HAP-1 (cell line): ENCODE measurements around the gene MYO15A.

Source experiments
- DNase-seq, 2 experiments: peaks; one replicate each; pipeline ENCODE4 v3.0.0-alpha.2; 2016 to 2020; ENCODE audit warnings: low spot score in 2 of 2
- H3K27me3 ChIP-seq: fragments of 250-450 bp; sonication (Bioruptor Pico); 2 replicates; pipeline ENCODE4 v1.5.1; 2020; ENCODE audit warnings: low read depth, mild to moderate bottlenecking, moderate library complexity
- H3K36me3 ChIP-seq: fragments of 250-450 bp; sonication (Bioruptor Pico); replicated peaks from 2 replicates; pipeline ENCODE4 v1.5.1; 2020; ENCODE audit warnings: mild to moderate bottlenecking
- H3K4me1 ChIP-seq: fragments of 250-450 bp; sonication (Bioruptor Pico); 2 replicates; pipeline ENCODE4 v1.5.1; 2020; ENCODE audit warnings: mild to moderate bottlenecking
- H3K4me3 ChIP-seq: fragments of 250-450 bp; sonication (Bioruptor Pico); 2 replicates; pipeline ENCODE4 v1.5.1; 2020; ENCODE audit warnings: mild to moderate bottlenecking, moderate library complexity
- H3K9me3 ChIP-seq: fragments of 250-450 bp; sonication (Bioruptor Pico); 2 replicates; pipeline ENCODE4 v1.5.1; 2020; ENCODE audit warnings: mild to moderate bottlenecking, moderate library complexity
- in situ Hi-C: fragments of 300-500 bp; cut with MboI; formaldehyde crosslinking; loops from 3 replicates; pipeline ENCODE4 v1.14.3; 2020; ENCODE audit warnings: low sequenced_read_pairs, inconsistent platforms, mixed read lengths

MYO15A gene

GRCh38 chr17:18109935-18110485 is 1.5 kb downstream of the MYO15A start:
- no peak overlapping the region for H3K4me3 ChIP-seq
- no peaks in the 10 kb centered on the region for H3K4me1 ChIP-seq
- in situ Hi-C loops, result no loop called here
- H3K27me3 ChIP-seq, result no peaks in the 10 kb centered on the region
- no peaks in the 10 kb centered on the region for H3K9me3 ChIP-seq
- no peak for DNase-seq
- H3K36me3 ChIP-seq, result 0 out of 2 replicates have a peak, but pooled peaks cover 7% of the 10 kb centered on the region

- Histone ChIP-seq H3K27me3 (no peaks in the 10 kb centered on the region), H3K9me3 (no peaks in the 10 kb centered on the region), H3K36me3 (0 out of 2 replicates have a peak, but pooled peaks cover 7% of the 10 kb centered on the region), H3K4me1 (no peaks in the 10 kb centered on the region), H3K4me3 (no peak overlapping the region)
- no peak for DNase-seq
- in situ Hi-C loops, result no loop called here
These were observed 2.1 kb downstream of the MYO15A start for GRCh38 chr17:18110636-18111145.

GRCh38 chr17:18111330-18111971 is 2.9 kb downstream of the MYO15A start:
- DNase-seq, result no peak
- in situ Hi-C loops, result no loop called here
- no peaks in the 10 kb centered on the region for H3K9me3 ChIP-seq

GRCh38 chr17:18115517-18115916 is 7.0 kb downstream of the MYO15A start:
- H3K4me3 ChIP-seq, result no peak overlapping the region
- no peaks in the 10 kb centered on the region for H3K4me1 ChIP-seq
- in situ Hi-C loops, result no loop called here
- no peak for DNase-seq
- peaks cover 2% of the 10 kb centered on the region; the same call in 1 of the 2 replicates for H3K9me3 ChIP-seq
- no peaks in the 10 kb centered on the region for H3K36me3 ChIP-seq
- no peaks in the 10 kb centered on the region for H3K27me3 ChIP-seq

More at GRCh38 chr17:18111330-18111971, 2.9 kb downstream of the MYO15A start:
- no peak overlapping the region for H3K4me3 ChIP-seq
- H3K36me3 ChIP-seq, result 0 out of 2 replicates have a peak, but pooled peaks cover 7% of the 10 kb centered on the region
- H3K27me3 ChIP-seq, result no peaks in the 10 kb centered on the region
- H3K4me1 ChIP-seq, result no peaks in the 10 kb centered on the region

GRCh38 chr17:18116078-18116477 is 7.5 kb downstream of the MYO15A start:
- no peaks in the 10 kb centered on the region for H3K36me3 ChIP-seq
- H3K4me1 ChIP-seq, result no peaks in the 10 kb centered on the region
- no peak overlapping the region for H3K4me3 ChIP-seq
- H3K27me3 ChIP-seq, result no peaks in the 10 kb centered on the region
- in situ Hi-C loops, result no loop called here
- H3K9me3 ChIP-seq, result peaks cover 2% of the 10 kb centered on the region; the same call in 1 of the 2 replicates
- DNase-seq, result no peak

GRCh38 chr17:18117533-18117932 is 9.0 kb downstream of the MYO15A start:
- no peaks in the 10 kb centered on the region for H3K27me3 ChIP-seq
- in situ Hi-C loops, result no loop called here
- DNase-seq, result no peak
- no peaks in the 10 kb centered on the region for H3K36me3 ChIP-seq
- peaks cover 2% of the 10 kb centered on the region; the same call in 1 of the 2 replicates for H3K9me3 ChIP-seq
- no peak overlapping the region for H3K4me3 ChIP-seq
- no peaks in the 10 kb centered on the region for H3K4me1 ChIP-seq

- Histone ChIP-seq H3K27me3 (no peaks in the 10 kb centered on the region), H3K4me3 (no peak overlapping the region), H3K4me1 (no peaks in the 10 kb centered on the region), H3K9me3 (peaks cover 2% of the 10 kb centered on the region; the same call in 1 of the 2 replicates), H3K36me3 (no peaks in the 10 kb centered on the region)
- DNase-seq, result no peak
- in situ Hi-C loops, result no loop called here
These were observed 9.7 kb downstream of the MYO15A start for GRCh38 chr17:18117982-18118975.

- no peaks in the 10 kb centered on the region for H3K36me3 ChIP-seq
- peaks cover 2% of the 10 kb centered on the region; the same call in 1 of the 2 replicates for H3K9me3 ChIP-seq
- no peaks in the 10 kb centered on the region for H3K4me1 ChIP-seq
- no peak overlapping the region for H3K4me3 ChIP-seq
- DNase-seq, result no peak
- in situ Hi-C loops, result no loop called here
- no peaks in the 10 kb centered on the region for H3K27me3 ChIP-seq
These were observed 10.7 kb downstream of the MYO15A start for GRCh38 chr17:18119166-18119745.

GRCh38 chr17:18119938-18120337 is 11.4 kb downstream of the MYO15A start:
- Histone ChIP-seq H3K27me3 (no peaks in the 10 kb centered on the region), H3K36me3 (no peaks in the 10 kb centered on the region), H3K9me3 (peaks cover 2% of the 10 kb centered on the region; the same call in 1 of the 2 replicates), H3K4me1 (no peaks in the 10 kb centered on the region), H3K4me3 (no peak overlapping the region)
- in situ Hi-C loops, result no loop called here
- no peak for DNase-seq

GRCh38 chr17:18120461-18121017 is 12.0 kb downstream of the MYO15A start:
- Histone ChIP-seq H3K36me3 (no peaks in the 10 kb centered on the region), H3K9me3 (peaks cover 2% of the 10 kb centered on the region; the same call in 1 of the 2 replicates), H3K4me3 (no peak overlapping the region), H3K27me3 (no peaks in the 10 kb centered on the region), H3K4me1 (no peaks in the 10 kb centered on the region)
- in situ Hi-C loops, result no loop called here
- no peak for DNase-seq

GRCh38 chr17:18121144-18121910 is 12.8 kb downstream of the MYO15A start:
- no peak overlapping the region for H3K4me3 ChIP-seq
- in situ Hi-C loops, result no loop called here
- peaks cover 2% of the 10 kb centered on the region; the same call in 1 of the 2 replicates for H3K9me3 ChIP-seq
- no peaks in the 10 kb centered on the region for H3K36me3 ChIP-seq
- no peaks in the 10 kb centered on the region for H3K4me1 ChIP-seq
- H3K27me3 ChIP-seq, result no peaks in the 10 kb centered on the region
- DNase-seq, result no peak

- Histone ChIP-seq H3K27me3 (no peaks in the 10 kb centered on the region), H3K36me3 (no peaks in the 10 kb centered on the region), H3K9me3 (peaks cover 2% of the 10 kb centered on the region; the same call in 1 of the 2 replicates), H3K4me3 (no peak overlapping the region), H3K4me1 (no peaks in the 10 kb centered on the region)
- in situ Hi-C loops, result no loop called here
- no peak for DNase-seq
These were observed 14.6 kb downstream of the MYO15A start for GRCh38 chr17:18122990-18123753.
